WI38 (cell line): Measurements from ENCODE around the gene TK2.

Experiments
- H3K4me3 ChIP-seq: 2 replicates; pipeline ENCODE4 v1.5.1; 2011; ENCODE audit warnings: low read depth, mild to moderate bottlenecking, control low read depth, low read length
- TF ChIP-seq, protein P1 (sequence below): IDR thresholded peaks from 2 replicates; pipeline ENCODE4 v1.5.1; 2012; ENCODE audit warnings: low read depth, mild to moderate bottlenecking, control low read depth, low read length

Gene TK2

DNA sequence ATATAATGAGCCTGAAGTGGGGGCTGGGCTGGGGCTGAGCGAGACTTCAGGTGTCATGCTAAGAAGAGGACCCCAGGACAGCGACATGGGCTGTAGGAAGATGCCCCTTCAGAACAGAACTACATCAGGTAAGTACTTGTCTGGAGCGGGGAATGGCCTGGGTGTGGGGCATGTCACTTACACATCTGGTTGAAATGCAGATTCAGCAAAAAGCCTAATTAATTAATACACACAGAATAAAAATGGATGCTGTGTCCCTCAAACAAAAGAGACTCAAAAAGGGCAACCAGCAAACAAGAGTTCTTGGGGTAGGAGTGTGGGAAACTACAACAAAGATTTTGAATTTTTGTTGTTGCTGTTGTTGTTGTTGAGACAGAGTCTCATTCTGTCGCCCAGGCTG is 41.1 kb upstream of the TK2 start:
- TF ChIP-seq, protein P1, sequence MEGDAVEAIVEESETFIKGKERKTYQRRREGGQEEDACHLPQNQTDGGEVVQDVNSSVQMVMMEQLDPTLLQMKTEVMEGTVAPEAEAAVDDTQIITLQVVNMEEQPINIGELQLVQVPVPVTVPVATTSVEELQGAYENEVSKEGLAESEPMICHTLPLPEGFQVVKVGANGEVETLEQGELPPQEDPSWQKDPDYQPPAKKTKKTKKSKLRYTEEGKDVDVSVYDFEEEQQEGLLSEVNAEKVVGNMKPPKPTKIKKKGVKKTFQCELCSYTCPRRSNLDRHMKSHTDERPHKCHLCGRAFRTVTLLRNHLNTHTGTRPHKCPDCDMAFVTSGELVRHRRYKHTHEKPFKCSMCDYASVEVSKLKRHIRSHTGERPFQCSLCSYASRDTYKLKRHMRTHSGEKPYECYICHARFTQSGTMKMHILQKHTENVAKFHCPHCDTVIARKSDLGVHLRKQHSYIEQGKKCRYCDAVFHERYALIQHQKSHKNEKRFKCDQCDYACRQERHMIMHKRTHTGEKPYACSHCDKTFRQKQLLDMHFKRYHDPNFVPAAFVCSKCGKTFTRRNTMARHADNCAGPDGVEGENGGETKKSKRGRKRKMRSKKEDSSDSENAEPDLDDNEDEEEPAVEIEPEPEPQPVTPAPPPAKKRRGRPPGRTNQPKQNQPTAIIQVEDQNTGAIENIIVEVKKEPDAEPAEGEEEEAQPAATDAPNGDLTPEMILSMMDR: no peak
- H3K4me3 ChIP-seq: no peak overlapping the region

DNA sequence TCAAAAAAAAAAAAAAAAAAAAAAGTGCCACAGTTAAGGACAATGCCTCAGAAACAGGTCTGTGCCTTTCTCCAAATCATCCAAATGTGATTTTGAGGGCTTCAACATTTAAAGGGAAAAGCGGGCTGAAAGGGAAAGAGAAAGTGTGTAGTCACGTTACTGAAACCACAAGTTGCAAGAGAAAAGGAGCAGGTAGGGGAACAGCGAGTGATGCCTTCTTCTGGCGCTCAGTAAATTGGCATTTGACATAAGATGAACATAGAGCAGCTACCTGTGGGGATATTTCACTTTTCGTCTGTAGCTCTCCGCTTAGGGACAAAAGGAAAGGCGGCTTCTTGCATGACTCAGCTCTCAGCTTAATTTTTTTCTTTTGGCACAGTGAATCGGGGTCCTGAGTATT is 40.4 kb upstream of the TK2 start:
- no peak overlapping the region for H3K4me3 ChIP-seq
- TF ChIP-seq, protein P1: no peak

DNA sequence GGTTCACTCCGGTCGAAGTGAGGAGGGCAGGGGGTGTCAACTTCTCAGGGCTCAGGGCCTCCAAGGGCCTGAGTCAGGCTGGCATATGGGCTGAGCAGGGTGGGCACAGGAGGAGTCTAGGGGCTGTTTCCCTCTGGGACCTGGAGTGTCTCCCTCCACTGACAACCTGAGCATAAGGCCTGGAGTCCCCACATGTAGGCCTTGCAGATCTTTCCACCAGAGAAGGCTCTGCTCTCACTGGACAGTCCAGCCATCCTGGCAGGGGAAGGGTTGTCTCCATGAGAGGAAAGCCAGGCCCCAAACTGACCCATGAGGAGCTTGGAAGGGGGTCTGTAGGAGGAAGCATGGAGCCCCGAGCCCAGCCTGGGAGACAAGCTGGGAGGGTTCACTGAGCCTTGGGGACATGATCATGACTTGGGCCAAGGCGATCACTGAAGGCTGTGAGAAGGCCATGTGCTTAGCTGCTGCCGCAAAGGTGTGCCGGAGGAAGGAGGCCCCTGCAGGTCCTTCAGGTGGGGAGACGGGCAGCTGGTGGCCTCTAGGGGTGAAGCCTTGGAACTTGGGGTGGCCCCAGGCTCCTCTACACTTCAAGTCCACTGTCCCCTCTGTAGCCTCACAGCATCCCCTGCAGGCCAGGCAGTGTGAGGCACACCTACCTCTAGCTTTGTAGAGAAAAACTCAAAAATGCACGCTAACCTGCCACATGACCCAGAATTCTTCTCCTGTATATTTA is 39.2 kb upstream of the TK2 start:
- TF ChIP-seq, protein P1: peak; percentile 76
- H3K4me3 ChIP-seq: no peak overlapping the region

DNA sequence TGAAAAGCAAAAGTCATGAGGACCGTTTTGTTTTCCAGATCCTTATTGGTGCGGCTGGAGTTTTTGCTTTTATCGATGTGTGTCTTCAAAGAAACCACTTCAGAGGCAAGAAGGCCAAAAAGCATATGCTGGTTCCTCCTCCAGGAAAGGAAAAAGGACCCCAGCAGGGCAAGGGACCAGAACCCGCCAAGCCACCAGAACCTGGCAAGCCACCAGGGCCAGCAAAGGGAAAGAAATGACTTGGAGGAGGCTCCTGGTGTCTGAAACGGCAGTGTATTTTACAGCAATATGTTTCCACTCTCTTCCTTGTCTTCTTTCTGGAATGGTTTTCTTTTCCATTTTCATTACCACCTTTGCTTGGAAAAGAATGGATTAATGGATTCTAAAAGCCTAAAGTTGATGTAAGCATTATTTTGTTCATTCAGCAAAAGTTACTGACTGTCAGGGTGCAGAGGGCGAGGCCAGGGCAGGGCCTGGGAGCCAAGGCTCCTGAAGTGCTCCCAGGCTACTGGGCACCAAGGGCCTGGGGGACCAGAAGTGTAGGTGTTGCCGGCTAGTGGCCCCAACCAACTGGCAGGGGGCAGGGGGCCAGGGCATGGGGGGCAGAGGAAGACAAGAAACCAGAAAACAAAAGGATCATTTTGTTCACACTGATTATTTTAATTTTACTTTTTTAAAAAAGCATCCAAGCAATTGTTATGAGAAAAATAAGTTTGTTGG is 38.1 kb upstream of the TK2 start:
- TF ChIP-seq, protein P1: no peak

DNA sequence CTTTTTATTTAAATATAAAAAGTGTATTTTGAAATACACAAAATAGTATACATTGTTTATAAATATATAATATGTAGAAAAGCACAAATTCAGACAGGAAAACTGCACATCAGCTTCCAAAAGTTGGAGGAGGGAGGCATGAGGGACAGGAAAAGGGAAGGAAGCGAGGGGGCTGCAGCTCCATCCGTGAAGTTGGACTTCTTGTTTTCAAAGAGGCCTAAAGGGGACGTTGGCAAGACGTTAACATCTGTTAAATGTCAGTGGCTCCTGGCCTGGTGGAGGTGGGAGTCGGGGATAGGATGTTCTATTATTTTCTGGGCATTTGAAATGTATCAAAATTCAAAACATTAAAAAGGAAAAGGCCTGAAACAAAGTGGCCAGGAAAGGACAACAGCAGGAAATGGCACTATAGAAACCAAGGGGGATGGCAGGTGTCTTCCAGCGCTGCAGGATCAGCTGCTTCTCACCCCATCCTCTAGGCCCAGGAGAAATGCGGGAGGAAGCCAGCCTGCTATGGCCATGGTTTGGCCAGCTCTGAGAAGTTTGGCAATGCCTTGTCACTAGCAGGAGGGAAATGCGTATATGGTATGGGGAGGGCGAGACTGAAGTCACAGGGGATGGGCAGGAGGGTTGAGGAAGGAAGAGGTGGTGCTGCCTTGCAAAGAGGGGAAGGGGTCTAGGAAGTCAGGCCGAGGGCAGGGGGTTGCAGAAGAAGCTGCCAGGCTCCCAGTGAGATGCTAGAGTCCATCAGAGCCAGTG is 35.7 kb upstream of the TK2 start:
- TF ChIP-seq, protein P1: no peak
- no peak overlapping the region for H3K4me3 ChIP-seq

More for the DNA sequence above, 38.1 kb upstream of the TK2 start:
- H3K4me3 ChIP-seq: no peak overlapping the region

DNA sequence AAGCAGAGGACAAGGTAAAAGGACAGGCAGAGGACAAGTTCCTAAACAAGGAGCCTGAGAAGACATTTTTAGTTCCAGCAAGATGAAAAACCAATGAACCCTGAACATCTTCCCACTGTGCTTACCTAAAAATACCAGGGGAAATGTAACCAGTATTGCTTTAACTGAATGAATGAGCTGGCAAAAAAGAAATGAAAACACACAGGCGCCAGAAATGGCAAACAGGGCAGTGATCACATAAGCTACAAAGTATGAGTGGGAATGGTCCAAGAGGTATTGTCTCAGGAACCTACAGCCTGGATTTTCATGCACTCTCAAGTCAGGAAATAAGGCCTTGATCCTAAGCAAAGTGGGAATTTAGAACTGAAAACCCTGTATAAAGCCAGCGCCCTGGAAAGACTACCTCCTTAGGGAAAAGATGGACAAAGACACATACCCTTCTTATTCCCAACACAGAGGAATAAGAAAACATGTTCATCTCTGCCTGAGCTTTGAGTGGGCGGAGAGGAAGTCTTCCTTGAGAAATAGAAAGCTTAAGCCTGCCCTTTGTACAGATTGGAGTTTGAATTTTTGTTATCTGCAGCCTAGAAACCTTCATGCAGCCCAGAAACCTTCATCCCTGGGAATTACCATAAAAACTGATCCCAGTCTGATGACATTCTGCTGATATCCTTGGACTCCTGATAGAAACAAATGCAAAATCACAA is 31.5 kb upstream of the TK2 start:
- TF ChIP-seq, protein P1: no peak
- H3K4me3 ChIP-seq: no peak overlapping the region
